ENCODE measurements around the gene CHAC2. TPM values are rescaled to one million over a fixed set of nuclear protein-coding genes. Genes with fewer than 3 reads are reported as not detected.

The CHAC2 gene
- total and polyA plus RNA-seq, 2 experiments from 2014 or later: 2.1 to 3.8 TPM

- Histone ChIP-seq H3K79me2 (peaks cover 49% of the 10 kb centered on the region), H3K27me3 (no peaks in the 10 kb centered on the region), H3K36me3 (replicated peaks; ENCODE audit: insufficient read depth, low read depth) (no peaks in the 10 kb centered on the region), H3K4me1 (ENCODE audit: insufficient read depth) (no peaks in the 10 kb centered on the region), H3K4me2 (no peak overlapping the region), H4K20me1 (ENCODE audit: insufficient read depth, poor library complexity, severe bottlenecking) (peaks cover 8% of the 10 kb centered on the region), H3K9me2 (replicated peaks; ENCODE audit: insufficient read depth) (no peaks in the 10 kb centered on the region), H3K9me3 (ENCODE audit: low read depth) (no peaks in the 10 kb centered on the region), H3K4me3 (no peak overlapping the region), H2AFZ (no peak overlapping the region), H3K27ac (no peak overlapping the region)
- no peak for TF ChIP-seq EZH2phosphoT487 (IDR thresholded peaks at IDR 0.05; ENCODE audit: low read depth, severe bottlenecking, unreplicated experiment)
- no peak for TF ChIP-seq EZH2 (IDR thresholded peaks at IDR 0.05; ENCODE audit: borderline replicate concordance)
- TF ChIP-seq, protein P1, sequence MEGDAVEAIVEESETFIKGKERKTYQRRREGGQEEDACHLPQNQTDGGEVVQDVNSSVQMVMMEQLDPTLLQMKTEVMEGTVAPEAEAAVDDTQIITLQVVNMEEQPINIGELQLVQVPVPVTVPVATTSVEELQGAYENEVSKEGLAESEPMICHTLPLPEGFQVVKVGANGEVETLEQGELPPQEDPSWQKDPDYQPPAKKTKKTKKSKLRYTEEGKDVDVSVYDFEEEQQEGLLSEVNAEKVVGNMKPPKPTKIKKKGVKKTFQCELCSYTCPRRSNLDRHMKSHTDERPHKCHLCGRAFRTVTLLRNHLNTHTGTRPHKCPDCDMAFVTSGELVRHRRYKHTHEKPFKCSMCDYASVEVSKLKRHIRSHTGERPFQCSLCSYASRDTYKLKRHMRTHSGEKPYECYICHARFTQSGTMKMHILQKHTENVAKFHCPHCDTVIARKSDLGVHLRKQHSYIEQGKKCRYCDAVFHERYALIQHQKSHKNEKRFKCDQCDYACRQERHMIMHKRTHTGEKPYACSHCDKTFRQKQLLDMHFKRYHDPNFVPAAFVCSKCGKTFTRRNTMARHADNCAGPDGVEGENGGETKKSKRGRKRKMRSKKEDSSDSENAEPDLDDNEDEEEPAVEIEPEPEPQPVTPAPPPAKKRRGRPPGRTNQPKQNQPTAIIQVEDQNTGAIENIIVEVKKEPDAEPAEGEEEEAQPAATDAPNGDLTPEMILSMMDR (IDR thresholded peaks at IDR 0.05; ENCODE audit: poor library complexity): no peak
- WGBS (ENCODE audit: low lambda C conversion rate, missing lambda C conversion rate): 90% methylated on average over 3 of the region's 3 CpGs
- no peak for DNase-seq (ENCODE audit: low spot score)
Observed at GRCh38 chr2:53793821-53794220, 26.2 kb downstream of the CHAC2 start.

DNA sequence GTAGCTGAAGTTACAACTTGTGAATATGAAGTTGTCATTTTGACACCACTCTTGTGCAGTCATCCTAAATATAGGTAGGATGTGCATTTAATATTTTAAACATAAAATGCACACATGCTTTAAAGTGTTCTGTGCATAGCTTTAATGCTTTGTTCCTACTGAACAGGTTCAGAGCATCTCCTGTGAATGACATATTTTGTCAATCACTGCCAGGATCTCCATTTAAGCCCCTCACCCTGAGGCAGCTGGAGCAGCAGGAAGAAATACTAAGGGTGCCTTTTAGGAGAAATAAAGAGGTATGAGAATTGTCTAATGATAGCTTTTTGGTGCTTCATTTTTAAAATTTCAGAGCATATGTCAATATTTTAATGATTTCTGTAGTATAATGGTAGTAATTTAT is 33.9 kb downstream of the CHAC2 start:
- Histone ChIP-seq H4K20me1 (ENCODE audit: insufficient read depth, poor library complexity, severe bottlenecking) (no peaks in the 10 kb centered on the region), H3K79me2 (no peaks in the 10 kb centered on the region), H3K9me3 (ENCODE audit: low read depth) (no peaks in the 10 kb centered on the region), H3K4me3 (no peak overlapping the region), H3K4me1 (ENCODE audit: insufficient read depth) (no peaks in the 10 kb centered on the region), H3K27me3 (no peaks in the 10 kb centered on the region), H3K27ac (no peak overlapping the region), H3K36me3 (replicated peaks; ENCODE audit: insufficient read depth, low read depth) (no peaks in the 10 kb centered on the region), H3K4me2 (no peak overlapping the region), H3K9me2 (replicated peaks; ENCODE audit: insufficient read depth) (no peaks in the 10 kb centered on the region), H2AFZ (no peak overlapping the region)
- TF ChIP-seq EZH2 (IDR thresholded peaks at IDR 0.05; ENCODE audit: borderline replicate concordance) (no peak), EZH2phosphoT487 (IDR thresholded peaks at IDR 0.05; ENCODE audit: low read depth, severe bottlenecking, unreplicated experiment) (no peak)
- TF ChIP-seq, protein P1 (IDR thresholded peaks at IDR 0.05; ENCODE audit: poor library complexity): no peak
- no peak for DNase-seq (ENCODE audit: low spot score)

DNA sequence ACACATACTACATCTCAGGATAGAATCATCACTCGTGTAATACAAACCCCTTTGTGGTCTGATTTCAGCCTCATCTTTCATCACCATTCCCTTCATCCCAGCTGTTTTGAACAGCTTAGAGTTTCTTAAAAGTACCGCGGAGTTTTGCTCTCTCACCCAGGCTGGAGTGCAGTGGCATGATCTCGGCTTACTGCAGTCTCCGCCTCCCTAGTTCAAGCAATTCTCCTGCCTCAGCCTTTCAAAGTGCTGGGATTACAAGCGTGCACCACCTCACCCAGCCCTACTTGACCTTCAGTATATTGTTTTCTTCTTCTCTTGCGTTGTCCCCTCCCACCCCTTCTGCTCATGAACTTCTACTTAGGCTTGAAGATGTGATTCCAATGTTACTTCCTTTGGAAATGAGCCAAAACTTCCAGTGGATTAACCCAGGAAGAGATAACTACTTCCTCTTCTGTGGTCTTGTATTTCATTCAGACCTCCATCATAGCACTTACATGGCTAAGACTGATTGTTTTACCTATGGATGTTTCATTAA is 35.1 kb downstream of the CHAC2 start:
- no peaks in the 10 kb centered on the region for H3K79me2 ChIP-seq
- no peaks in the 10 kb centered on the region for H3K27me3 ChIP-seq
- no peaks in the 10 kb centered on the region for H3K9me3 ChIP-seq (ENCODE audit: low read depth)
- no peaks in the 10 kb centered on the region for H3K9me2 ChIP-seq (replicated peaks; ENCODE audit: insufficient read depth)
- no peak for DNase-seq (ENCODE audit: low spot score)
- H3K27ac ChIP-seq: no peak overlapping the region
- H3K4me3 ChIP-seq: no peak overlapping the region
- H2AFZ ChIP-seq: no peak overlapping the region
- H3K36me3 ChIP-seq (replicated peaks; ENCODE audit: insufficient read depth, low read depth): no peaks in the 10 kb centered on the region
- TF ChIP-seq EZH2phosphoT487 (IDR thresholded peaks at IDR 0.05; ENCODE audit: low read depth, severe bottlenecking, unreplicated experiment) (no peak), EZH2 (IDR thresholded peaks at IDR 0.05; ENCODE audit: borderline replicate concordance) (no peak)
- TF ChIP-seq, protein P1 (IDR thresholded peaks at IDR 0.05; ENCODE audit: poor library complexity): no peak
- no peak overlapping the region for H3K4me2 ChIP-seq
- H4K20me1 ChIP-seq (ENCODE audit: insufficient read depth, poor library complexity, severe bottlenecking): no peaks in the 10 kb centered on the region
- 71% methylated on average over 7 of the region's 7 CpGs for WGBS (ENCODE audit: low lambda C conversion rate, missing lambda C conversion rate)
- H3K4me1 ChIP-seq (ENCODE audit: insufficient read depth): no peaks in the 10 kb centered on the region

DNA sequence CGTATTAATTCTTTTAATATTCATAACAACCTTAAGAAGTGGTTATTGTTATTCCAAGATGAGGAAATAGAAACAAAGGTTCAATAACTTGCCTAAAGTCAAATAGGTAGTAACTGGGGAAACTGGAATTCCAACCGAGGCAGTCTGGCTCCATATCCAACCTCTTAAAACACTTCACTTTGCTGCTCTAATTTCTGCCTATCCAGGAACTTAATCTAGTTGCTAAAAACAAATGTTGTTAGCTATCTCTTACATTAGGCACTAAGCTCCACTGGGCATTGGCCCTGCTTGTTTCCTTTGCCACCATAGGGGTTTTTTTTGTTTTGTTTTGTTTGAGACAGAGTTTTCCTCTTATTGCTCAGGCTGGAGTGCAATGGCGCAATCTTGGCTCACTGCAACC is 44.0 kb downstream of the CHAC2 start:
- no peaks in the 10 kb centered on the region for H3K36me3 ChIP-seq (replicated peaks; ENCODE audit: insufficient read depth, low read depth)

More for the DNA sequence above, 44.0 kb downstream of the CHAC2 start:
- no peaks in the 10 kb centered on the region for H3K4me1 ChIP-seq (ENCODE audit: insufficient read depth)
- H3K4me3 ChIP-seq: no peak overlapping the region
- no peak for DNase-seq (ENCODE audit: low spot score)
- H3K79me2 ChIP-seq: no peaks in the 10 kb centered on the region
- H2AFZ ChIP-seq: no peak overlapping the region
- no peak overlapping the region for H3K4me2 ChIP-seq
- H3K9me2 ChIP-seq (replicated peaks; ENCODE audit: insufficient read depth): no peaks in the 10 kb centered on the region
- WGBS (ENCODE audit: low lambda C conversion rate, missing lambda C conversion rate): 98% methylated on average over 3 of the region's 3 CpGs
- H4K20me1 ChIP-seq (ENCODE audit: insufficient read depth, poor library complexity, severe bottlenecking): no peaks in the 10 kb centered on the region
- H3K9me3 ChIP-seq (ENCODE audit: low read depth): no peaks in the 10 kb centered on the region
- TF ChIP-seq, protein P1 (IDR thresholded peaks at IDR 0.05; ENCODE audit: poor library complexity): no peak
- TF ChIP-seq EZH2phosphoT487 (IDR thresholded peaks at IDR 0.05; ENCODE audit: low read depth, severe bottlenecking, unreplicated experiment) (no peak), EZH2 (IDR thresholded peaks at IDR 0.05; ENCODE audit: borderline replicate concordance) (no peak)
- no peaks in the 10 kb centered on the region for H3K27me3 ChIP-seq
- no peak overlapping the region for H3K27ac ChIP-seq

Data from hepatocyte (in vitro differentiated cells).